Heart left ventricle (tissue), 16 donors: ENCODE measurements around the gene SPATA2L. TPM values are rescaled to one million over a fixed set of nuclear protein-coding genes. Genes with fewer than 3 reads are reported as not detected.

Experiments
- ATAC-seq, 4 donors: fragments of 200-7000 bp; cut with Tn5 transposase; one replicate each; pipeline ENCODE4 v1.9.1; 2020 to 2022; ENCODE audit warnings: moderate library complexity in 4 of 4, mild to moderate bottlenecking in 3 of 4, moderate number of reproducible peaks in 1 of 4
- DNase-seq, 5 donors: peaks; one replicate each; pipeline ENCODE4 v3.0.0-alpha.2; 2020
- H3K27ac ChIP-seq, 12 donors: fragments of 200-600 bp; sonication (generic) in 4 of 12; one replicate each; pipeline versions ENCODE4 v1.5.0 to v1.8.0; 2016 to 2022; ENCODE audit warnings: mild to moderate bottlenecking in 2 of 12
- H3K27me3 ChIP-seq, 9 donors: fragments of 200-600 bp; sonication (generic) in 2 of 9; one replicate each; pipeline versions ENCODE4 v1.5.1 to v1.8.0; 2016 to 2022; ENCODE audit warnings: mild to moderate bottlenecking in 3 of 9
- H3K36me3 ChIP-seq, 9 donors: fragments of 200-600 bp; sonication (generic) in 2 of 9; one replicate each; pipeline versions ENCODE4 v1.5.0 to v1.8.0; 2018 to 2022; ENCODE audit warnings: mild to moderate bottlenecking in 2 of 9
- H3K4me1 ChIP-seq, 12 donors: fragments of 200-600 bp; sonication (generic) in 4 of 12; one replicate each; pipeline versions ENCODE4 v1.5.0 to v1.8.0; 2016 to 2022; ENCODE audit warnings: mild to moderate bottlenecking in 3 of 12
- H3K4me3 ChIP-seq, 12 donors: fragments of 200-600 bp; sonication (generic) in 4 of 12; one replicate each; pipeline versions ENCODE4 v1.5.0 to v1.8.0; 2017 to 2022; ENCODE audit warnings: mild to moderate bottlenecking in 9 of 12, moderate library complexity in 4 of 12
- H3K9me3 ChIP-seq, 12 donors: fragments of 200-600 bp; sonication (generic) in 4 of 12; one replicate each; pipeline versions ENCODE4 v1.5.0 to v1.8.0; 2016 to 2022; ENCODE audit warnings: mild to moderate bottlenecking in 1 of 12
- POLR2A ChIP-seq, 2 donors: fragments of 450-650 bp; IDR thresholded peaks; one replicate each; pipeline ENCODE4 v1.6.1; 2017; ENCODE audit warnings: antibody characterized with exemption in 2 of 2, mild to moderate bottlenecking in 2 of 2, moderate library complexity in 2 of 2
- WGBS, 4 donors: extraction: QIAGEN DNeasy Blood & Tissue Kit in 2 of 4; methylation state at CpG; one replicate each; pipeline versions ENCODE4 v1.1.5 to v1.1.7; 2013 to 2018; 5-methylcytosine and 5-hydroxymethylcytosine counted together
- intact Hi-C, 10 donors: fragments of 100-400 bp; cut with DNase I; formaldehyde crosslinking; loops; one replicate each; pipeline versions ENCODE4 v1.11.1 to v1.14.2; 2022
- polyA plus RNA-seq, 2 donors: library from polyadenylated mRNA; stranded (reverse); fragments of 200-250 nt; gene quantifications; one replicate each; pipeline ENCODE4 v1.2.3, GENCODE V29; 2013
- total RNA-seq, 9 donors: library from RNA; depleted of rRNA in 2 of 9; stranded (reverse); fragments of >200 nt in 2 of 9; fragmentation: NEBNext Ultra II Directional in 3 of 9; extraction: Animal tissue kit (Norgen Biotek cat#: 25700) in 3 of 9; gene quantifications; one replicate each; pipeline versions ENCODE4 v1.1.0 to v1.2.4, GENCODE V29; 2016 to 2023
- TF ChIP-seq, protein P1 (sequence below), 12 donors: fragments of 200-600 bp; sonication (generic) in 4 of 12; IDR thresholded peaks; one replicate each; pipeline versions ENCODE4 v1.5.0 to v1.8.0; 2018 to 2022; ENCODE audit warnings: antibody characterized with exemption in 12 of 12, mild to moderate bottlenecking in 5 of 12
- donor health status: ischemic (EF 13 %, LVEDD 7.1; RV severe dilation, severe dysfunction).
- donor health status: healthy with polysubstance abuse.
- donor health status: DM: no; HTN: yes; CAD: no.
- donor health status: DM: no; HTN: no; CAD: no.
- donor health status: ischemic (EF 25% LVEDD 6.9; RV normal size, moderate dysfunction).
- donor health status: ischemic (EF 25% LVEDD 5.7; RV mildly dilated, moderate dysfunction).
- donor health status: healthy.
- donor health status: DM: yes; HTN: yes; CAD: no.
- donor health status: ischemic (EF 35%, LVEDD 5.7; RV mildly dilated, moderate dysfunction).
- donor health status: nonischemic (EF 11% LVEDD 7.7; RV severe dilation, severe dysfunction).
- donor health status: DM: yes; HTN: yes; CAD: no.
- donor health status: PGD.
- donor health status: ischemic (EF 29% LVEDD 5.4; RV normal size, mild dysfunction).
- donor health status: nonischemic (EF 23%, LVEDD 6.1; RV moderate dilation, normal function).

SPATA2L gene
- total and polyA plus RNA-seq, 11 donors = 1.9 to 15.0 (median 4.0) TPM

- intact Hi-C loops = no loop called here
- Histone ChIP-seq H3K36me3 (peaks cover 0 to 31% (median 0%) of the 10 kb centered on the region in 9 donors), H3K9me3 (no peaks in the 10 kb centered on the region), H3K4me3 (no peak overlapping the region), H3K4me1 (peaks cover 0 to 9% (median 0%) of the 10 kb centered on the region in 12 donors), H3K27ac (no peak overlapping the region), H3K27me3 (no peaks in the 10 kb centered on the region)
- peak in 1 of 4 donors; percentile 29 for ATAC-seq
- 80 to 91% (median 87%) methylated on average over 9 of the region's 9 CpGs for WGBS, 4 donors
- TF ChIP-seq, protein P1, sequence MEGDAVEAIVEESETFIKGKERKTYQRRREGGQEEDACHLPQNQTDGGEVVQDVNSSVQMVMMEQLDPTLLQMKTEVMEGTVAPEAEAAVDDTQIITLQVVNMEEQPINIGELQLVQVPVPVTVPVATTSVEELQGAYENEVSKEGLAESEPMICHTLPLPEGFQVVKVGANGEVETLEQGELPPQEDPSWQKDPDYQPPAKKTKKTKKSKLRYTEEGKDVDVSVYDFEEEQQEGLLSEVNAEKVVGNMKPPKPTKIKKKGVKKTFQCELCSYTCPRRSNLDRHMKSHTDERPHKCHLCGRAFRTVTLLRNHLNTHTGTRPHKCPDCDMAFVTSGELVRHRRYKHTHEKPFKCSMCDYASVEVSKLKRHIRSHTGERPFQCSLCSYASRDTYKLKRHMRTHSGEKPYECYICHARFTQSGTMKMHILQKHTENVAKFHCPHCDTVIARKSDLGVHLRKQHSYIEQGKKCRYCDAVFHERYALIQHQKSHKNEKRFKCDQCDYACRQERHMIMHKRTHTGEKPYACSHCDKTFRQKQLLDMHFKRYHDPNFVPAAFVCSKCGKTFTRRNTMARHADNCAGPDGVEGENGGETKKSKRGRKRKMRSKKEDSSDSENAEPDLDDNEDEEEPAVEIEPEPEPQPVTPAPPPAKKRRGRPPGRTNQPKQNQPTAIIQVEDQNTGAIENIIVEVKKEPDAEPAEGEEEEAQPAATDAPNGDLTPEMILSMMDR (IDR thresholded peaks at IDR 0.05) = no peak
- no peak for TF ChIP-seq POLR2A (IDR thresholded peaks at IDR 0.05)
- no peak for DNase-seq
These were observed 46.6 kb upstream of the SPATA2L start for GRCh38 chr16:89748076-89748475.

DNA sequence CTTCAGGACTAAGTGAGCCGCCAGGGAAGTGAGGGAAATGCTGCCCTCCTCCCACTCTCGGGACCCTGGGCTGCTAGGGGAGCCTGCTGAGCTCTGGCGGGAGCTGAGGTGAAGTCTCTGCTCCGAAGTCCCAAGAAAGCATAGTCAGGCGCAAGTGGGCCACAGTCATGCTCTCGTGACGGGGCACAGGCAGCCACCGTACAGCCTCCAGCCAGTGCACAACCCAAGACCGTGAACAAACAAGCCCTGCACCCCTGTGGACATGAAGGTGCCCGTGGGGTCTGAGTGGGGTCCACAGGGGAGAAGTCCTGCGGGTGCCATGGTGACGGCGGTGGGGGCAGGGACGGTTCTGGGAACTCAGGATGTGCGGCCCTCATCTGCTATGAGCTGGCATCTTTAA lies 44.5 kb upstream of the SPATA2L start:
- TF ChIP-seq, protein P1 (IDR thresholded peaks at IDR 0.05) = no peak
- TF ChIP-seq POLR2A (IDR thresholded peaks at IDR 0.05) = no peak
- H3K27me3 ChIP-seq = no peaks in the 10 kb centered on the region
- no peak for DNase-seq

DNA sequence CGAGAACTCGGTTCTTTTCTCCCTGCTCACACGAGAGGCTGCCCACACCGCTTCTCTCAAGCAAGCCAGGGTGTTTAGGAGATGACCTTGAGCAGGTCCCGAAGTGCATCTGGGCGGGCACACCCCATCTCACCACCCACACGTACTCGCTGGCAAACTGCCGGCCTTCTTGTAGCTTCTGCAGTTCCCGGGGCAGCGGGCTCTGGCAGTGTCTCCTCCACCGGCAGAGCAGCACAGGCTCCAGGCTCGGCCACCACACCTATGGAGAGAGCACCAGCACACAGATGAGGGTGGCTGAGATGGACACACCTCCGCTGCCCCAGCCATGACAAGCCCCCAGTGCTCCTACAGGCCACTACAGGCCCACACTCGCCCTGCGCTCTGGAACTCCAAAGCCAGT lies 43.3 kb upstream of the SPATA2L start:
- WGBS, 4 donors = 67 to 80% (median 77%) methylated on average over 14 to 16 of the region's 16 CpGs
- Histone ChIP-seq H3K27me3 (no peaks in the 10 kb centered on the region), H3K27ac (no peak overlapping the region), H3K36me3 (peaks cover 0 to 52% (median 14%) of the 10 kb centered on the region in 9 donors), H3K4me3 (no peak overlapping the region), H3K9me3 (no peaks in the 10 kb centered on the region), H3K4me1 (peaks cover 0 to 5% (median 0%) of the 10 kb centered on the region in 12 donors)
- ATAC-seq (peak; percentile 29 to 43 (median 38)), DNase-seq (peak in 3 of 5 donors; percentile 44 to 70 (median 63))
- TF ChIP-seq POLR2A (IDR thresholded peaks at IDR 0.05) = no peak
- TF ChIP-seq, protein P1 (IDR thresholded peaks at IDR 0.05) = no peak
- intact Hi-C loops = no loop called here

More for the DNA sequence above, 44.5 kb upstream of the SPATA2L start:
- Histone ChIP-seq H3K36me3 (peaks cover 0 to 40% (median 2%) of the 10 kb centered on the region in 9 donors), H3K4me1 (peaks cover 0 to 9% (median 0%) of the 10 kb centered on the region in 12 donors), H3K4me3 (no peak overlapping the region), H3K9me3 (no peaks in the 10 kb centered on the region), H3K27ac (no peak overlapping the region)
- intact Hi-C loops = no loop called here
- WGBS, 4 donors = 91 to 100% (median 95%) methylated on average over 4 to 15 of the region's 15 CpGs
- ATAC-seq = no peak

DNA sequence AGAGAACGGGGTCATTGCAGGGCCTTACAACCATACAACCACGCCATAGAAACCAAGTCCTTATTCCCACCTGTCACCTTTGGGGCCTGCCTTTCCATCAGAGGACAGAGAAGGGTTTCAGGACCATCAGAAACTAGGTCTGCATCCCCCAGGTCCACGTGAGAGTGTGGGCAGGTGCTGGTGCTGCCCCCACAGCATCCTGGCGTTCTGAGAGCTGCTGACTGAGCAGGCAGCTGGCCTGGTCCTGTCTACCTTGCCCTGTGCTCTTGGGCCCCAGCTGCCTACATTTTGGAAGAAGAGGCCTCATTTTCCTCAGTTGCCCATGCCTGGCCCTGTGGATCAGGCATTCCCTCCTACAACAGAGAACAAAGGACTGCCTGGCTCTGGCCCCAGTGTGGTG lies 41.4 kb upstream of the SPATA2L start:
- peaks cover 0 to 4% (median 0%) of the 10 kb centered on the region in 12 donors for H3K4me1 ChIP-seq
- no peaks in the 10 kb centered on the region for H3K27me3 ChIP-seq
- ATAC-seq (no peak), DNase-seq (no peak)
- no peaks in the 10 kb centered on the region for H3K9me3 ChIP-seq
- intact Hi-C loops = no loop called here
- TF ChIP-seq POLR2A (IDR thresholded peaks at IDR 0.05) = no peak
- TF ChIP-seq, protein P1 (IDR thresholded peaks at IDR 0.05) = no peak
- H3K36me3 ChIP-seq = peaks cover 0 to 62% (median 32%) of the 10 kb centered on the region in 9 donors
- no peak overlapping the region for H3K27ac ChIP-seq
- WGBS, 4 donors = 73 to 88% (median 82%) methylated on average over 4 of the region's 4 CpGs
- H3K4me3 ChIP-seq = no peak overlapping the region
